Measurements from ENCODE around the gene CTRB2.
"Not testable (repeated sequence)": the region's sequence is repeated elsewhere in the genome, so short reads cannot be mapped to it uniquely, and the experiment has no call there.

Gene CTRB2

GRCh38 chr16:75227361-75228142 is 20.6 kb upstream of the CTRB2 start:
- no peak for DNase-seq (ENCODE audit: low read depth in 2 of 2)

DNA sequence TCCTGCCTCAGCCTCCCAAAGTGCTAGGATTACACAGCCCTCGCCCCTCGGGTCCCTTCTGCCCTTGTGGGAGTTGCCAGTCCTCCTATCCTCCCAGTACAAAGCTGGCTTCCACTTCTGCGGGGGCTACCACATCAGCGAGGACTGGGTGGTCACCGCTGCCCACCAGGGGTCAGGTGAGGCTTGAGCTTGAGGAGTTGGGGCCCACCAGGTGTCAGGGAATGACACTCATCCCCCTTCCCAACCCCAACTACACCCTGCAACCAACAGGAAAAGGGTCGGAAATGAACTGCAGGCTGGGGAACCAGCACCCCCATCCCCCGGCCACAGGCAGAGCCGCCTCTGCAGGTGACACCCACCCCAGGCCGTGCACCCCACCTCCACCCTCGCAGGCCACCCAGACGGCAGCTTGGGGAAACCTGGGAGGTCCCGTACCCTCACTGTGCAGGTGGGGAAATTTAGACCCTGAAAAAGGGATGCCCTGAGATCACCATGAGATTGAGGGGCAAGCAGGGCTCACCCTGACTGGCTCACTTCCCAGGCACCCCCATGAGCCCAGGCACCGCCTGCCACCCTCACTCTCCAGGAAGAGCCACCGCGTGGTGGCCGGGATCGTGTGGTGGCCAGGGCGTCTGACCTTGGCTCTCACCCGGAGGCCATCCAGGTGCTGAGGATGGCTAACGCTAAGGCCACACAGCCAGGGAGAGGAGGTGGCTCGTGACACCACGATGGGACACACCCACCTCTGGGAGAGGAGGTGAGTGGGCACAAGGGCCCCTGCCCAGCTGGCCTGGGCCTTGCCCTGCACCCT is 19.8 kb upstream of the CTRB2 start:
- DNase-seq (ENCODE audit: low read depth in 2 of 2) = no peak

DNA sequence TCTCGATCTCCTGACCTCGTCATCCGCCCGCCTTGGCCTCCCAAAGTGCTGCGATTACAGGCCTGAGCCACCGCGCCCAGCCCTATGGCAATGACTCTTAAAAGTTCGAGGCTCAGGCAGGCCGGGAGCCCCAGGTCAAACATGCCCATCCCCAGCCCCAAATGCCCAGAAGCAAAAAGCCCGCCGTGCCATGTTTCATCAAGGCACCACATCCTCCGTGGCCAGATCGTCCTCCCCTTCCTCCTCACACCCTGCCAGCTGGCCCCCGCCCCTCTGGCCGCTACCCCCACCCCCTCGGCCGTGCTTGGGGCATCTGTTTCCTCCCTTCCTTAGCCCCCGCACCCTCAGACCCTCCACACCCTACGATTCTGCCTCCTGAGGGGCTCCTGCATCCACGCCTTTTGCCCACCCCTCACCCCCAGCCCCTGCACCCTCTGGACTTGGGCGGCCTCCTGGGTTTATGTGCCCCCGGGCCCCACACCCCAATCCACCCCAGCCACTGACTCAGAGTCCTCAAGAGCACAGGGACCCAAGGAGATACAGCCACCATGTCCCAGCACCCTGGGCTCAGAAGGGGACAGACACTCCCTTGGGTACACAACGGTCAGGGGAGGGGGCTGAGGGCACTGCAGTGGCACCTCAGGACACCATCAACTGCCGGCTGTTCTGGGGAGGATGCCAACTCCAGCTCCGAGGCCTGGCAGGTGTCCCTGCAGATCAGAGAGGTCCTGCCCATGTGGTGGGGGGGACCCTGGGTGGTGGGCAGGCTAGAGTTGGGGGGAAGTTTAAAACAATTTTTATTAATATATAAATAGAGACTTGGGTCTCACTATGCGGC is 18.9 kb upstream of the CTRB2 start:
- no peak for DNase-seq (ENCODE audit: low read depth in 2 of 2)

- DNase-seq (ENCODE audit: low read depth in 2 of 2) = no peak
Observed at GRCh38 chr16:75225092-75225491, 18.1 kb upstream of the CTRB2 start.

GRCh38 chr16:75224306-75225082 is 17.5 kb upstream of the CTRB2 start:
- no peak for DNase-seq (ENCODE audit: low read depth in 2 of 2)

DNA sequence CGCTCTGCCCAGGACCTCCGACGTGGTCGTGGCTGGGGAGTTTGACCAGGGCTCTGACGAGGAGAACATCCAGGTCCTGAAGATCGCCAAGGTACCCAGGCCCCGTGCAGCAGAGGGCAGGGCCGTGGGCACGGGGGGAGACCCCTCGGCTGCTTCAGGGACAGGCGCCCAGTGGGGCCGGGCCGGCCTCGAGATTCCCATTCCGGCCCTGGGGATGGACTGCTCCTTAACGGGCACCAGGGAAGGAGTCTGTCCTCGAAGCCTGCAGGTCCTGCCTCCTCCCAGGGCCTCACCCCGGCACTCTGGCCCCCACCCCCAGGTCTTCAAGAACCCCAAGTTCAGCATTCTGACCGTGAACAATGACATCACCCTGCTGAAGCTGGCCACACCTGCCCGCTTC is 16.2 kb upstream of the CTRB2 start:
- not testable (repeated sequence) for DNase-seq (ENCODE audit: low read depth in 2 of 2)

DNA sequence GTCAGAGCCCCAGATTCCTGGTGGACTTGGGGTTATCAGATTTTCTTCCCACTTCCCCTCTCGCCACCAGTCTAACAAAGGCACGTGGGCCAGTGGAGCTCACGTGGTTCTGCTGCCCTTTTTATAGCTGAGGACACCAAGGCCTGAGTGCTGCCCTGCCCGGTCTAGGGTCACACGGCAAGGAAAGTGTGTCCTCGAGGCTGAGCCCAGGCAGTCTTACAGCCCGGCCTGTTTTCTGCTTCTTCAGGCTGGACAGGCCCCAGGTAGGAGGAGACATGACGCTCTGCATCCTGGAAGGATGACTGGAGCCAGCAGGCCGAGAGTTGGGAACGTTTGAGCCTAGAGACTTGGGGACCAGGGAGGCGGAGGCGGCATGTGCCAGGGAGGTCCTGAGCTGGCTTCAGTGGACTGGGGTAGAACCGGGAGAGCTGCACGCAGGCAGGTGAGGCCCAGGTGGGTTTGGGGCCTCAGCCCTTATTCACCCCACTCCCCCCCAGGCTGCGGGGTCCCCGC is 15.4 kb upstream of the CTRB2 start:
- no peak for DNase-seq (ENCODE audit: low read depth in 2 of 2)

- DNase-seq (ENCODE audit: low read depth in 2 of 2) = no peak
Observed at GRCh38 chr16:75219838-75220237, 12.9 kb upstream of the CTRB2 start.

GRCh38 chr16:75219088-75219487 is 12.1 kb upstream of the CTRB2 start:
- DNase-seq (ENCODE audit: low read depth in 2 of 2) = no peak

DNA sequence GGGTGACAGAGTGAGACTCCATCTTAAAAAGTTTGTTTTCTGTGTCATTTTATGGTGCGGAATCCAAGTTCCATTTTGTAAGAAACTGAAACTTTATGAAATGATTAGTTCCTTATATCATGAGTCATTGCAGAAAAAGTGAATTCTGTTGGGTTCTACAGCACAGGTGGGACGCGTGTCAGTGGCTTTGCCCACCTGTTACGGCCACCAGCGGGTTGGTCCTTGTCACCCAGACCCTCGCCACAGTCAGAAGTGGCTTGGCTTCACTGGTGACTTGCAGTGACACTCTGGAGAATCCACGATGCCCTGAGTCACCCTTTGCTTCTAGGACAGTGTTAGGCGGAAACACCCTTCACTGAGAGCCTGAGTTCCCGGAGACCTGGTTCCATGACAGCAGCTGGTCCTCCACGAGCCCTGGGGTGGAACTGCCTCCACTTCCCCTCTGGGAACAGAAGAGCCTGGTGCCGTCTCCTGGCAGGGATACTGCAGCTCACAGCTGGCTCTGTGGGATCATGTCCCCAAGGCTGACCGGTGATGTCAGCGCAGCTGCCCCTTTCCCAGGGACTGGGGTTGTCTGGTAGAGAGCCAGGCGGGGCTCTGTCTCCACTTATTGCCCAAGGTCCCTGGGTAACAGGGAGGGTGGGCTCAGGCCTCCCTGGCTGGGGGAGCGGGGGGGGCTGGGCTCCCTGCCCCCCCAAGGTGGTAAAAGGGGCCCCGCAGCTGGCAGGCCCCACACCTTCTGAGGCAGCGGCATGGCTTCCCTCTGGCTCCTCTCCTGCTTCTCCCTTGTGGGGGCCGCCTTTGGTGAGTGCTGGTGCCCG is 11.5 kb upstream of the CTRB2 start, which contains the start of gene CTRB1:
Gene CTRB1, plus strand, starts transcription at position 733 of the 821 bp plus-strand sequence. Its CDS starts 20 bp downstream, at position 753.
- DNase-seq (ENCODE audit: low read depth in 2 of 2) = no peak

DNA sequence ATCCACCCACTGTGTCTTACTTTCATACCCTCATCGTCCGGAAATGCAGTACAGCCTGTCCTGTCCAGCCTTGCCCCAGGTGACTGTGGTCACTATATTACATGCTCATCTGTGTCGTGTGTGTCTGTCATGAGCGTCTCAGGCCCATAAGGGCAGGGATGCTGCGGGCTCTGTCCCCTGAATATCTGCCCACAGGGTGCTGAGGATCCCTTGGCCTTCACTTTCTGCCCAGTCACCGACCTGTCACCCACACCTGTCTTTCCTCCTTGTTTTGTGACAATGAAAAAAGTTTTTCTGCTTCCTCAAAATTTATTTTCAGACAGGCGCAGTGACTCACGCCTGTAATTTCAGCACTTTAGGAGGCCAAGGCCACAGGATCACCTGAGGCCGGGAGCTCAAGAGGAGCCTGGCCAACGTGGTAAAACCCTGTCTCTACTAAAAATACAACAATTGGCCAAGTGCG is 10.5 kb upstream of the CTRB2 start:
- no peak for DNase-seq (ENCODE audit: low read depth in 2 of 2)

DNA sequence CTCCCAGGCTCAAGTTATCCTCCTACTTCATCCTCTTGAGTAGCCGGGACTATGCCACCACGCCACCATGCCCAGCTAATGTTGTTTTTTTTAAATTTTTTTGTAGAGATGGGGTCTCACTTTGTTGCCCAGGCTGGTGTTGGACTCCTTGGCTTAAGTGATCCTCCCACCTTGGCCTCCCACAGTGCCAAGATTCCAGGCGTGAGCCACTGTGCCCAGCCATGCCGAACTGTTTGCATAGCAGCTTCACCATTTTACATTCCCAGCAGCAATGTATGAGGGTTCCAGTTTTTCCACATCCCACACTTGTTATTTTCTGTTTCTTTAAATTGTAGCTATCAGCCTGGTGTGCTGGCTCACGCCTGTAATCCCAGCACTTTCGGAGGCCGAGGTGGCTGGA is 9.6 kb upstream of the CTRB2 start:
- DNase-seq (ENCODE audit: low read depth in 2 of 2) = no peak

- DNase-seq (ENCODE audit: low read depth in 2 of 2) = no peak
Observed at GRCh38 chr16:75216127-75216526, 9.2 kb upstream of the CTRB2 start.

DNA sequence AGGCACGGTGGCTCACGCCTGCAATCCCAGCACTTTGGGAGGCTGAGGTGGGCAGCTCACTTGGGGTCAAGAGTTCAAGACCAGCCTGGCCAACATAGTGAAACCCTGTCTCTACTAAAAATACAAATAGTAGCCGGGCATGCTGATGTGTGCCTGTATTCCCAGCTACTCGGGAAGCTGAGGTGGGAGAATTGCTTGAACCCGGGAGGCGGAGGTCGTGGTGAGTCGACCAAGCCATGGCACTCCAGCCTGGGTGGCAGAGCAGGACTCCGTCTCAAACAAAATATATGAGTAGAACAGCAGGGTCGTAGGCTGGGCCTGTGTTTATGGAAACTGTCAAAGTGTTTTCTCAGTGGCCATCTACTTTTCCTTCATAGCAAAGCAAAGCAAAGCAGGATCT is 4.3 kb upstream of the CTRB2 start:
- DNase-seq (ENCODE audit: low read depth in 2 of 2) = not testable (repeated sequence)

- no peak for DNase-seq (ENCODE audit: low read depth in 2 of 2)
Observed at GRCh38 chr16:75209944-75210343, 3.0 kb upstream of the CTRB2 start.

- not testable (repeated sequence) for DNase-seq (ENCODE audit: low read depth in 2 of 2)
Observed at GRCh38 chr16:75209514-75209913, 2.6 kb upstream of the CTRB2 start.

GRCh38 chr16:75208861-75209505 is 2.0 kb upstream of the CTRB2 start:
- DNase-seq (ENCODE audit: low read depth in 2 of 2) = no peak

GRCh38 chr16:75208242-75208825 is 1.4 kb upstream of the CTRB2 start:
- no peak for DNase-seq (ENCODE audit: low read depth in 2 of 2)

DNA sequence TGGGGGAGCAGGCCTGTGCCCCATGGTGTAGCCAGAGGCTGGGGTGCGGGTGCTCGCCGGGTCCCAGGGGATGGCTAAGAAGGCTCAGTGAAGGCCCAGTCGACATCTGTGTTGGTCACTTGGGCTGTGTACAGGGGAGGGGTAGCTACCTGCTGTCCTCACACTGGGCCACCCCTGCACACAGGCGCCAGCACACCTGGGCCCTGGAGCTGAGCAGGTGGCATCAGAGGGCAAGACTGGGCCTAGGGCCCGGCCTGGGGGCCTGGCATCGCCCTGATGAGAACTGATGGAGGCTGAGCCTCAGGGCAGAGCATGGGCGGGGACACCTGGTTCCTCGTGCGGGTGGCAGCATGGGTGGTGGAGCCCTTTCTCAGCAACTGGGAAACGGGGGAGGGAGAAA is 870 bp upstream of the CTRB2 start:
- DNase-seq (ENCODE audit: low read depth in 2 of 2) = no peak
